HG03097 (cell line): ENCODE measurements around the gene NRGN.
"Not testable (repeated sequence)": the region's sequence is repeated elsewhere in the genome, so short reads cannot be mapped to it uniquely, and the experiment has no call there.

Experiments used
- ATAC-seq: cut with Tn5 transposase; IDR thresholded peaks from one replicate; pipeline ENCODE4 v1.9.1; 2021; ENCODE audit not compliant: unreplicated experiment, low FRiP score

NRGN gene

GRCh38 chr11:124756033-124756752 is 16.5 kb downstream of the NRGN start:
- ATAC-seq: no peak

GRCh38 chr11:124756753-124757227 is 17.0 kb downstream of the NRGN start:
- ATAC-seq: no peak

- ATAC-seq: no peak
Measured at GRCh38 chr11:124757320-124757719, 17.6 kb downstream of the NRGN start.

- ATAC-seq: peak; percentile 46
Measured at GRCh38 chr11:124758355-124759265, 18.9 kb downstream of the NRGN start.

- no peak for ATAC-seq
Measured at GRCh38 chr11:124759266-124760204, 19.8 kb downstream of the NRGN start.

GRCh38 chr11:124760205-124760652 is 20.5 kb downstream of the NRGN start:
- no peak for ATAC-seq

- ATAC-seq: no peak
Measured at GRCh38 chr11:124760806-124761205, 21.1 kb downstream of the NRGN start.

GRCh38 chr11:124761301-124762104 is 21.8 kb downstream of the NRGN start:
- no peak for ATAC-seq

- ATAC-seq: peak; percentile 42
Measured at GRCh38 chr11:124762105-124762623, 22.4 kb downstream of the NRGN start, which contains the start of gene ESAM. TSS of gene ESAM (minus strand) at chr11:124762290. CDS start at chr11:124762154, 136 bp downstream.

GRCh38 chr11:124762624-124763155 is 22.9 kb downstream of the NRGN start:
- no peak for ATAC-seq

- ATAC-seq: no peak
Measured at GRCh38 chr11:124763156-124763947, 23.6 kb downstream of the NRGN start.

- ATAC-seq: no peak
Measured at GRCh38 chr11:124766156-124766555, 26.4 kb downstream of the NRGN start.

GRCh38 chr11:124768914-124769313 is 29.2 kb downstream of the NRGN start:
- ATAC-seq: no peak

GRCh38 chr11:124769806-124770774 is 30.3 kb downstream of the NRGN start:
- no peak for ATAC-seq

- not testable (repeated sequence) for ATAC-seq
Measured at GRCh38 chr11:124770959-124771358, 31.2 kb downstream of the NRGN start.

GRCh38 chr11:124776865-124777645 is 37.3 kb downstream of the NRGN start:
- no peak for ATAC-seq
